Measurements from ENCODE around the gene TBC1D3K. TPM values are rescaled to one million over a fixed set of nuclear protein-coding genes. Genes with fewer than 3 reads are reported as not detected.
"Not testable (repeated sequence)": the region's sequence is repeated elsewhere in the genome, so short reads cannot be mapped to it uniquely, and the experiment has no call there.

TBC1D3K gene
- not detected for total RNA-seq

GRCh38 chr17:37924115-37924514 lies at the start of gene TBC1D3K:
Gene TBC1D3K, plus strand, starts transcription at chr17:37924415. Its CDS starts 1,585 bp downstream, at chr17:37926000.
- DNase-seq (ENCODE audit: low spot score in 2 of 2); FAIRE-seq: not testable (repeated sequence)

- DNase-seq (ENCODE audit: low spot score in 2 of 2) (no peak), FAIRE-seq (no peak)
Observed at GRCh38 chr17:37884516-37884915, 39.7 kb upstream of the TBC1D3K start.

GRCh38 chr17:37885136-37885535 lies 39.1 kb upstream of the TBC1D3K start:
- FAIRE-seq (no peak), DNase-seq (ENCODE audit: low spot score in 2 of 2) (no peak)

- DNase-seq (ENCODE audit: low spot score in 2 of 2) = no peak
- FAIRE-seq = no peak
Observed at GRCh38 chr17:37888881-37889280, 35.3 kb upstream of the TBC1D3K start.

GRCh38 chr17:37896961-37897360 lies 27.3 kb upstream of the TBC1D3K start:
- FAIRE-seq = not testable (repeated sequence)

More at GRCh38 chr17:37896961-37897360, 27.3 kb upstream of the TBC1D3K start:
- DNase-seq (ENCODE audit: low spot score in 2 of 2) = not testable (repeated sequence)

Small RNA genes lying within 50 kb of the gene (small RNA-seq; reads per million reads assigned to genes)
- not detected for gene RF00001
- not detected for gene RNU6-489P

Other genes starting within 250 kb of the TBC1D3K start
- gene HNF1B, start 179.4 kb upstream of the TBC1D3K start, total RNA-seq = not detected
- 3.3 TPM for gene TBC1D3L, start 64.6 kb downstream of the TBC1D3K start, total RNA-seq
- not detected for gene TBC1D3D, start 79.6 kb downstream of the TBC1D3K start, total RNA-seq
- not detected for gene TBC1D3C, start 144.2 kb downstream of the TBC1D3K start, total RNA-seq
- gene TBC1D3E, start 203.5 kb downstream of the TBC1D3K start, total RNA-seq = 0.41 TPM

Measured in frontal cortex (tissue), 4 donors.